ENCODE results near the gene C2CD2.

C2CD2 gene

DNA sequence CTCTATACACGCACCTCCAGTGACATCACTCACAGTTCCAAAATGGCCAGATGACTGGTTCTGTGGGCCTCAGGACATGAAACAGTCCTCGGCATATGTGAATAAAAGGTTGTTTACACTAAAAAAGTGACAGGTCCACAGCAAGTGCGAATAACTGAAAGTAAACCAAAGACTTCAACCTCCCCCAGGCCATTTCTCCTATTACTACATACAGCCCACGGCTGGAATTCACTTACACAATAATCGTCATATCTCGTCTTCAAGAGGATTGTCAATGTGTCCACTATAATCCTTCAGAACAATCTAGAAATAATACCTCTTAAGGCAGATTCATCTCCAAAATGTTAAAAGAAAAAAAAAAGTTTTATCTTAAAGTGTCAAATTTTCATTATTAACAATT is 72.8 kb downstream of the C2CD2 start:
- DNase-seq = no peak

DNA sequence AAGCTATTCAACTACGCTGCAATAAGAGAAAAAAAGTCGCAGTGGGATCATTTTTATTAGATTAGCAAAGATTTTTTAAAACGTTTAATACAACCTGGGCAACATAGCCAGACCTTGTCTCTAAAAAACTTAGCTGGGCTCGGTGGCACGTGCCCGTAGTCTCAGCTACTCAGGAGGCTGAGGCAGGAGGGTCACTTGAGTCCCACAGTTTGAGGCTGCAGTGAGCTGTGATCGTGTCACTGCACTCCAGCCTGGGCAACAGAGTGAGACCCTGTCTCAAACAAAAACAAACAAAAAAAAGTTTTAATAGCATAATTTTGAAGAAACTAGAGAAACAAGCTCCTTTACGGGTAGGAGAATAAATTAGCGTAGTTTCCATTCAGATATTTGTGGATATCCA is 73.7 kb downstream of the C2CD2 start:
- no peak for DNase-seq

DNA sequence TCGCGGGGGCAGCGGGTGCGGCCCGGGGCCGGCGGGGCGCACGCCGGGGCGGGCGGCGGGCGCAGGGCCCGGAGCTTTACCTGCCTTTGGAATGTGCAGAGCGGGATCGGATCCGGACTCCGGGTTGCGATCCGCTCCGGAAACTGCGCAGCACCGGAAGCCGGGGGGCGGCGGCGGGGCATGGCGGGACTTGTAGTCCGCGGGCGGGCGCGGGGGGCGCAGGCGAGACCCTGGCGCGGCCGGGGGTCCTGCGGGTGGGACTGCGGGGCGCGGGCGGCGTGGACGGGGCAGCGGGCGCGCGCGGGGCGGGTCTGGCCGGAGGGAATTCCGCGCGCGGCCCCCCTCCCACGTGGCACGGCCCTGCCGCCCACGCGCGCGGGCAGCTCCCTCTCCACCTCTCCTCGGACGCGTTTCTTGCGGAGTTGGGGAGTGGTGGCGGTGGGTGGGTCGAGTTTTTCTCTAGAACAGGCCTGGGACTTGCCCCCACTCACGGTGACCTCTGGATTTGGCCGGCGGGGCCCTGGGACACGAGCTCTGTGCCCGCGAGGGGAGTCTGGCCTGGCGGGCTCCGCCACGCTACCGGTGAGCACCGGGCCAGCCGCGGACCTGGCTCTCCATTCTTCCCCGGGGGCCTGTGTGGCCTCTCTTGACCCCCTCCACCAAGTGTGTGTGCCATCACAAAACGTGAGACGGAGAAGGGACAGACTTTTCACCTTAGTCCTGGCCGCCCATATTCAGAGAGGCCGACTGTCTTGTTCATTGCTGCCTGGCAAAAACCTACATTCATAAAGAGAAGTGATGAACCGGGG is 74.4 kb downstream of the C2CD2 start, which contains the start of gene PRDM15:
PRDM15 (minus strand) TSS at position 155 of the 809 bp plus-strand sequence. CDS start 18,981 bp downstream, outside the sequence.
- DNase-seq = peak; percentile 63

DNA sequence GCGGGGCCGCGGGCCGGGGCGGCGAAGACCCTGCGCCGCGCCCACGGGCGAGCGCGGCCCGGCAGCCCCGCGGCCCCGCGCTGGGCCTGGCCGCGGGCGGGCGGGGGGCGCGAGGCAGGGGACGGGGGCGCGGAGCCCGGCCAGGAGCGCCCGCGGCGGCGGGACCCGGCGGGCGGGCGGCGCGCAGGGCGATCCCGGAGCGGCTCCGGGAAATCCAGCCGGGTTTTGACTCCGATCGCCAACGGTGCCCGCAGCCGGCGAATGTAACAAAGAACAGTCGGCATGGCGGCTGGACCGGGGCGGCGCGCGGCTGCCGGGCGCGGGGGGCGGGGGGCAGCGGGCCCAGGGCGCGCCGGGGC is 75.0 kb downstream of the C2CD2 start:
- DNase-seq = peak; percentile 71

DNA sequence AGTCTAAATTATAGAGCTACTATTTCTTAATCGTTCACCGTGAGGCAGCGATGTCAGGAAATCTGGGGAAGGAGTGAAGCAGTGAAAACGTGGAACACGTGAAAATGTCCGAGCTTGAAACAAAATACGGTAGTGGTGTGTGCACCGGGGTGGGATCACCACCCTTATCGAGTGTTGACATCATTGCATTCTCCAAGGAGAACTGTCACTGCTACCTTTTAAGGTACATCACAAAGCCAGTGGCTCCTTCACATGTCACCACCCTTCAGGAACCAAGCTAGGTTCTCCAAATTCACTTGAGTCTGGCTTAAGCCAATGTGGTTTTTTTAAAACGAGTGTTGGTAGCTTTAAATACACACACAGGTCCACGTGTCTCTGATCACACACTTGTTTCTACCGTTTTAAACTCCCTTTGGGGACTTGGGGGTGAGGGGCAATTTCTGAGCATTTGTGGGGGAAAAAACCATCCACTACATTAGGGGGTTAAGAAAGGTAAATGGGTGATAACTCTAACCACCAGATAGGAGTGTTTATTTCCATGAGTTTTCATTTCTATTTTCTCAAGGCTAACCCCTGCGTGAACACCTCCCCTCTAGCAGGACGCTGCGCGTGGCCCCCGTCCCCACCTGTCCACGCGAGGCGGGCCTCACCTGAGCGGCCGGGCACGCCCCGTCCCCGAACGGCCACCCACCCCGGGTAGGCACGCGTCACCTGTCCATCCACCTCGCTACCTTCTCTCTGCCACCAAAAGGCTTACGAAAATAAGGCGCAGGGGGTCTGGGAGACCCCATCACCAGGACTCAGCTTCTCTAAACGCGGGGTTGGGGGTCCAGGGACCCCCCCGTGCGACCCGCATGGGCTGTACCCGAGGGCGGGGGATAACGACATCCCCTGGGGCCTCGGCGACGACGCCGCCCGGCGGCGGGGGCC is 75.7 kb downstream of the C2CD2 start:
- DNase-seq = peak; percentile 17

DNA sequence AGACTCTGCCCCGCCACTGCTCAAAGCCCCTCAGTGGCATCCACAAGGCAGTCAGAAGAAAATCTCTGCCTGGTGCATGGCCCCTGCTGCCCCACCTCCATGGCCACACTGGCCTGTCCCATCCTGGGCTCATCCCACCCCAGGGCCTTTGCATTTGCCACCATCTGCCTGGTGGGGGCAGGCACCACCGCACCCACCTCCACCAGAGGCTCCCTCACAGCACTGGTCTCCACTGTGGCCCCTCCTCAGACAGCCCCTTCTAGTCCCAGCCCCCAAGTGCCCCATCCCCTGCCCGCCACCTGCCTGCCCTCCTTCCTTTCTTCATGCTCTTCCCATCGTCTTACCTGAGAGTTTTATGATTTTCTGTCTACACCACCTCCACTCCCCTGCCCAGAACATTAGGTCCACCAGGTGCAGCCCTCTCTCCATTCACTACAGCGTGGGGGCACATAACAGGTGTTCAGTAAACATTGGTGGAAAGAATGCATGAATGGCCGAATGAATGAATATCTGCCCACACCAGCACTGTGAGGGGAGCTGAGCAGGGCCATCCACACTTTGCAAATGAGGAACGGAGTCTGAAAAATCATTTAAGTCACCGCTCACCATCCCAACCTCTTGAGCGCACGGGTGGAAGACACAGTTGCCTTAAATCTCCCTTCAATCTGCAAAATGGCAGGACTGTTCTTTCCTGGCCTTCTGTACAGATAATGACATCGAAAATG is 76.7 kb downstream of the C2CD2 start:
- DNase-seq = no peak

DNA sequence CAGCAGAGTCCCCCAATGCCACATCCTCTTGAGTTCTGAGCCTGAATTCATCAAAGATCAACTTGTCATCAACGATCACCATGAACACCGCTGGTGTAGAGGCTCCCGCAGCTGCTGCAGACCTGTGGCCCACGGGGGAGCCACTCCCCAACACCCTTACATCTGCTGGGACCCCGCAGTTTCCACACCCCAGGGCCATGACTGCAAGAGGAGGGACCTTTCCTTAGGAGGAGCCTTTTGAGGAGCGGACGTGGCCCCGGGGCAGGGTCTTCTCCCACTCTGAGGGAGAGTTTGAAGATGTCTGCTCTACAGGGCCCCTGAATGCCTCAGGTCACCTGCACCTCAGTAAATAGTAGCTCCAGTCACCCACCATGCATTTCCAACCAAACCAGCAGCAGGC is 77.4 kb downstream of the C2CD2 start:
- DNase-seq = no peak

DNA sequence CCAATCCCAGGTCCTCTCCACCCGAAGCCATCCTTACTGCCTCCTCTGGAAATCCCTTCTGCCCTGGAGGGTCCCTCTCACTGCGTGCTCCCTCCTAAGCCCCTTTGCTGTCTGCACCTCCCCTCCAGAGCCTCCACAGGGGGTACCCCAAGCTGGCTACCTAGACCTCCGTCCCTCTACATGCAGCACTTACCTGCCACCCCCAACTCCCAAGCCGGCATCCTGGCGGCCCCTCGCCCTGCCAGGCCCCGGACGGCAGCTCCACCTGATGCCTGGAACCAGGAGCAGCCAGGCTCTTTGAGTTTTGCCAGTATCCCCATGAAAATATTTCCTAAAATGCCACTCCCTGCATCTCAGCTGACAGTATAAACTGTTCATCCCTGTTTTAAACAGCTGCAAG is 78.7 kb downstream of the C2CD2 start:
- DNase-seq = no peak

DNA sequence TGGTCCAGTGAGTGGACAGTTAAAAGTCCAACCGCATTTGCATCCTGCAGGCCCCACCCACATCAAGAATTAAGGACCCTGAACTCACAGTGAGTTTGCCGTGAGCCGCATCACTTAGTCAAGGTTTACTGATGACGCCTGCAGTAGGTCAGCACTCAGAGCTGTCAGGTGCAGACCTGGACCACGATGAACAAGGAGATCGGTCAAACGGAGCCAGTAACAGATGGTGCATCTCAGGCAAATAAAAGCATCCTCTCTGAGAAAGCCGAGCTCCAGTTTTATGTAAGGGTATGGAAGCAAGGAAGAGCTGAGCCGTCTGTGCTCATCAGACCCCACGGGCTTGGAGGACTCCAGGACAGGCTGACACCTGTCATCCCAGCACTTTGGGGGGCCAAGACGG is 79.2 kb downstream of the C2CD2 start:
- no peak for DNase-seq

DNA sequence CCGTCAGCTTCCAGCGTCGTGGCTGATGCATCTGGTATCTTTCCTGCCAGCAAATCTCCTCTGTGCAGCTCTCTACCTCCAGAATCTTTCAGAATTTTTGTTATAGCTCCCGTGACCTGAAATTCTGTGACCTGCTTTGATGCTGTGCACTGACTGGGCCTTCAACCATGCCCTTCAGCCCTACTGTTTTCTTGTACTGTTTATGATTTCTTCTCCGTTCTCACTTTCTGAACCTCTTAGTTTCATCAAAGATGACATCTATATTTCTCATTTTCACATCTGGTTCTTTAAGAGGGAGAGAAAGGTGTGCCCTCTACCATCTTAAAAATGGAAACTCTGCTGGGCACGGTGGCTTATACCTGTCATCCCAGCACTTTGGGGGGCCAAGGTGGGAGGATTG is 80.4 kb downstream of the C2CD2 start:
- DNase-seq = no peak

DNA sequence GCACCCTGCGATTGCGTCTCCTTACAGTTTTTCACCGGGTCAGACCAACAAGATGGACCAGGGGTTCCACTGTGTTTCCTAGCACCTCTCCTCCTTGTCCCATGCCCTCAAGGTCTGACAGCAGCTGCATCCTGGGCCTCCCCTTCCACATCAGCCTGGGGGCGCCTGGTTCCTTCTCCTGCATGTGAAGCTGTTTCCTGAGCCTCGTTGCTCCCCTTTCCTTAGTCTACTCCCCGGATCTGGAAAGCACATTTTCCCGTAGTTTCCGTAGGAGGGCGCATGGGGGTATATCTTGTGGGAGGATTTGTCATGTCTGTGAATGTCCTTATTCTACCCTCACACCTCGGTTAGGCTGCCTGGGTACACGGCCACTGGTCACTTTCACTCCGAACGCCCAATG is 80.8 kb downstream of the C2CD2 start:
- no peak for DNase-seq

DNA sequence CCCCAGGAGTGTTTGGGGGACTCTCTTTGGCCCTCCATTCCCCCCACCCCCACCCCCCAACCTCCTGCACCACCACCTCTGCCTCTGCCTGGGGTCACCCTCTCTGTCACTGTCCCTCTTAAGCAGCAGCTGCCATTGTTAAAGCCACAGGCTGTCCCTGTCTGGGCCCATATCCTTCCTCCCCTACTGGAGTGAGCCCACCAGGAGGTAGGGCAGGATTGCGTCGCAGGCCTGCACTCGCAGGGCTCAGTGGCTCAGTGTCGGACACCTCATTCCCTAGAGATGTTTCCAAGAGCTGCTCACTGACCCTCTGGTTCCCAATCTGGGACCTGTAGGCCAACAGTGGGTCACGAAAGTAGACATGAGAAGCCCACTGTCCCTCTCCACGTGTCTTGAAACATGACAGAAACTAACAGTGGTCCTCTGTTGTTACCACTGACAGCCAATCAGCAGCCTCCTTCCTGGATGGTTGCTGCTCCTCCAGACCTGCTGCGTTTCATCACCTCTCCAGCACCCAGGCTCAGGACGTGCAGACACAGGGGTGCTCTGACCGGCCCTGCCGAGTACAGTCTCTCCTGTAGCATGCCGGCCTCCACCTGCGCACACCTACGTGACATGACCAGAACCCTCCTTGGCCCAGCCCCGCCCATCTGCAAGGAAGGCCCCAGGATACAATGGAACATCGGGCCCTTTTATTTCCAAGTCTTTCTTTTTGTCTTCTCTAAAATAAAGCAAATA is 82.4 kb downstream of the C2CD2 start:
- no peak for DNase-seq

DNA sequence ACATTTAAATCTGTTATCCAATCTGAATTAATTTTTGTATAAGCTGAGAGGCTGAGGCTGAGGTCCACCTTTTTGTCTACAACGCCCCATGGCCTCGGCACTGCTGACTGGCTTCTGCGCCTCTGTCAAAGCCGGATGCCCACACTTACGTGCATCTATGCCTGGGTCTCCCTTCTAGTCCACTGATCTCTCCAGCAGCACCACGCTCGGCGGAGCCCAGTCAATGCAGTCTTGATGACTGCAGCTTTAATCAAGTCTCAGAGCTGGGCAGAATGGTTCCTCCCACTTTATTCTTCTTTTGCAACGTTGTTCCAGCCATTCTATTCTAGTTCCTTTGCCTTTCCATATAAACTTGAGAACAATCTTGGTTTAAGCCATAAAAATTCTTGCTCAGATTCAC is 84.0 kb downstream of the C2CD2 start:
- DNase-seq = no peak

DNA sequence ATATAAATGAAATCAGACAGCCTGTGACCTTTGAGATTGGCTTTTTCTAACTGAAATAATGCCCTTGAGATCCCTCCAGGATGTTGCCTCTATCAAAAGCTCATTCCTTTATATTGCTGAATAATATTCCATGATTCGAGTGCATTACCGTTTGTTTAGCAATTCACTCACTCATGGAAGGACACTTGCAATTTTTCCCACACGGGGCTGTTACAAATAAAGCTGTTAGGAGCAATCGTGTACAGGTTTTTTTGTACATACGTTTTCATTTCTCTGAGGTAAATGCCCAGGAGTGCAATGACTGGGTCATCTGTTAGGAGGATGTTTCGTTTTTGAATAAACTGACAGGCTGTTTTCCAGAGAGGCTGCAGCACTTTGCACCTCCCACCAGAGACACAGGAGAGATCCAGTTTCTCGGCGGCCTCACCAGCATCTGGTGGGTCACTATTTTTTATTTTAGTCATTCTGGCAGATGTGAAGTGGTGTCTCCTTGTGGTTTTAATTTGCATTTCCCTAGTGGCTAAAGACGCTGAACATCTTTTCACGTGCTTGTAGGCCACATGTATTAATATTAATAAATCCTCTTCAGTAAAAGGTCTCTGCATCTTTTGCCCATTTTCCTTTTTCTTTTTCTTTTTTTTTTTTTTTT is 85.6 kb downstream of the C2CD2 start:
- DNase-seq = no peak

DNA sequence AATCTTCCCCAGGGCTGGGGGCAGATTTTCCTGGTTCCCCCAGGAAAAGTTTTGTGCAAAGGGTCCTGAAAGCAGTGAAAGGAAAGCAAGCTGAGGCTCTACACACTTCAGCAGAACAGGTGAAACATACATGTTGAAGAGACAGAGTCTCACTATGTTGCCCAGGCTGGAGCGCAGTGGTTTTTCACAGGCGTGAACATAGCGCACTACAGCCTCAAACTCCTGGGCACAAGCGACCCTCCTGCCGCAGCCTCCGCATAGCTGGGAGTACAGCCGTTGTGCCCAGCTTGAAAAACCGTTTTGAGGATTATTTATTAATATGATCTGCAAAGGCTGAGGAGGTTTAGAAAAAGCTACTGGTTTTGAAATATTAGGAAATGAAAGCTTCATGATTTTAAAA is 86.5 kb downstream of the C2CD2 start:
- DNase-seq = no peak

DNA sequence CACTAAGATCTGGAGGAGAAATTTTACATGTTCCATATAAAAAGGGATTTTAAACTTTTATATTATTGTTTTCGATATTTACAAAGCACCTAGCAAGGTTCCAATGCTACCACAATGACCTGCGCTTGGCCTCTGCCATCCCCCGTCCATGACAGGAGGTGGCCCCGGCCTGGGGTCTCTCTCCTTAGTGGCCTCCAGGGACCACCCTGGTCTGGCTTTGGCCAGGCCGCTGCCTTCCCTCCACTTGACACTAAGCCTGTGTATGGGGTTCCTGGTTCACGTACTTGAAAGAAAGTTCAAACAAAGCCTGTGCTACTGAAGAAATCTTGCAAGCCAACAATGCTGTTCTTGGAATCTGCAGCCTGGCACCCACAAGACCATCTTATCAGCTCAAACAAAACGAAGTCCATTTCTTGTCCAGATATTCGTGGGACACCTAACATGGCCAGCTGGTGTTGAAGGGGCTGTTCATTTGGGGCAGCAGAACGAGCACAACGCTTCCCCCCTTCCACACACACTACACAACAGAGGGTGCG is 87.5 kb downstream of the C2CD2 start:
- DNase-seq = no peak

DNA sequence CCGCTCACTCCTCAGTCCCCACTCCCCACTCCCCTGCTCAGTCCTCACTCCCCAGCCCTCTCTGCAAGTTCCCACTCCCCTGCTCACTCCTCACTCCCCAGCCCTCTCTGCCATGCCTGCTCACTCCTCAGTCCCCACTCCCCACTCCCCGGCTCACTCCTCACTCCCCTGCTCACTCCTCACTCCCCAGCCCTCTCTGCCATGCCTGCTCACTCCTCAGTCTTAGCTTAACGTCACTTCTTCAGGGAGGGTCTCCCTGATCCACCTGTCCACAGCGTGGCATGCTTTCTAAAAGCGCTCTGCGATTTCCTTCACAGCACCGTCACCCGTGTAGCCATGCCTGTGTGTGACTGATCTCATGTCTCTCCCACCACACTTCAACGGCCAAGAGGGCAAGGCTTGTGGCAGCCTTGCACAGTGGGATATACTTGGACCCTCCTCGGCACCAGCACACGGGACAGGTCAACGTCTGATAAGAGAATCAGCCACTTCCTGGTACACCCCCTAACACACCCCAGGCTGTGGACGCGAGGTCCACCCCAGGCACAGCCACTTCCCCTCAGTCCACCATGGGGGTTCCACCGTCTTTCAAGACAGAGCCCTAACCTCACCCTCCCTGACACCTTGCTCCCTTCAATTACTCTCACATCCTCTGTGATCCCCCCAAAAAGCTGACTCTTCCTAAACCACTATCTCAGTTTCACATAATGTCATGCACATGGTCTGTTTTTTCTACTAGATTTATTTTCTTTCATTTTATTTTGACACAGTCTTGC is 88.6 kb downstream of the C2CD2 start:
- DNase-seq = no peak

DNA sequence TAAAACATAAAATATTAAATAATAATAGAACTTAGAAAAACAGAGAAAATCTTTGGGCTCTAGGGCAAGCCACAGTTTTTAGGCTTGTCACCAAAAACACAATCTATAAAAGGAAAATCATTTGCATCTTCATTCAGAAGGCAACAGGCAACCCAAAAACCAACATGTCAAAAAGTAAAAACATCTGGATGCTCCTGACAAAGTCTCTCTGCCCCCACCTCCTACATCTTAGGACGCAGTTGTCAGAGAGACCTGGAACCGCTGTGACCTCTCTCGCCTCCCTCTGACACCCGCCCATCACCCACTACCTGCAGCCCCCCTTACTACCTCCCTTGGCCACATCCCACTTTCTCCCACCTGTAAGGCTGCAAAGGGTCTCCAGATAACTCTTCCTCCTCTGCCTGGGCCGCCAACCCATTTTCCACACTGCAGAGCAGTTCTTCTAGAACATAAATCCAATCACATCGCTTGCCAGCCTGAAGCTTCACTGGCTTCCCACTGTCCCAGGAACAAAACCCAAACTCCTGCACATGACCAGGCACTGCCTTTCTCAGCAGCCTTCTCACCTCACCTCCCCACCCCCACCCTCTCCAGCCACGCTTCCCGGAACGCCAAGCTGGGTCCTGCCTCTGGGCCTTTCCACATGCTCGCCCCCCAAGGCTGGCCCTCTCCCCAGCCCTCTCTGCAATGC is 89.4 kb downstream of the C2CD2 start:
- DNase-seq = no peak

DNA sequence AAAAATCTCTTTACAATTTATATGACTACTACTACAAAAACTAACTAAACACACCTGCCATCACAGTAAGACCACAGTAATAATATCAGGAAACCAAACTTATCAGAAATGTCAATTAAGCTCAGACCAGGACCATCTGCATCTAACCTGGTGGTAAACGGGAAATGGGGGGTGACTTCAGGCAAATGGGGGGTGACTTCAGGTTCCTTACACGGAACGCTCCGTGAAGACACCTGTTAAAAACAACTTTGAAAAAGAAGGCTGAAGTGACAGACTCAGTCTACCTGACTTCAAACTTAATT is 90.4 kb downstream of the C2CD2 start:
- DNase-seq = no peak

DNA sequence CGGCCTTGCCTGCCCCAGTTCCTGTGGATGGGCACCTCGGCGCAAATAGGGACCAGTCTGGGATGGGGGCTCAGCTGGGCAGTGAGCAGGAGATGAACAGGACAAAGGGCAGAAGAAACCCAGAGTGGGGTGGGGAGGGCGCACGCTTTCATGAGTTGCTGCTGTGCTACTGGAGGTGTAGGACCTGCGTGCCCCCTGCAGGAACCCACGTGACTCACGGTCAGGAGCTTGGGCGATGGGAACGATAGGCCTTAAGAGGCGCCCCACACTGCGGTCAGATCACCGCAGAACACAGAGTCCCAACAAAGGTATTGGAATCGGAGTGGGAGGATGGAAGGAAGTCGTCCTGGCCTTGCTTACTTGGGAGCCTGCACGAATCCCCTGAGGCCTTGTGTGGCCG is 91.8 kb downstream of the C2CD2 start:
- no peak for DNase-seq

DNA sequence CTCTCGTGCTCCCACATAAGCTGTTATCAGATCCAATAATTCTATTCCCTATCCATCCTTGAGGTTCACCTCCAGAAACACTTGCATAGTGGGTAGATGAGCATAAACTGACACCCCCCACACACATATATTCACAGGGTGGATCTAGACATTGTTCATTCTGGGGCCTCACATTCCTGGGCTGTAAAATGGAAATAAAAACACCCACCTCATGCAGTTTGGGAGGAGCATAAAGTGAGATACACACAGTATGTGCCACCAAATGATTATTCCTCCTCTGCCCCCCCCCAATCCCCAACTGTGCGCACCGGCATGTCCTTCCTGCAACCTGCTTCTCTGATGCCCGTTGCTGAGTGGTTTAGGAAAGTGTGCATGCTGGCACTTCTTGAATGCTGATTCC is 92.6 kb downstream of the C2CD2 start:
- DNase-seq = no peak
